GM21825 (cell line): ENCODE measurements around the gene NSD1.
"Not testable (repeated sequence)": the region's sequence is repeated elsewhere in the genome, so short reads cannot be mapped to it uniquely, and the experiment has no call there.

Source experiments
- ATAC-seq: cut with Tn5 transposase; IDR thresholded peaks from one replicate; pipeline ENCODE4 v1.9.1; 2021; ENCODE audit warnings: mild to moderate bottlenecking, moderate library complexity; ENCODE audit not compliant: unreplicated experiment

Gene NSD1

DNA sequence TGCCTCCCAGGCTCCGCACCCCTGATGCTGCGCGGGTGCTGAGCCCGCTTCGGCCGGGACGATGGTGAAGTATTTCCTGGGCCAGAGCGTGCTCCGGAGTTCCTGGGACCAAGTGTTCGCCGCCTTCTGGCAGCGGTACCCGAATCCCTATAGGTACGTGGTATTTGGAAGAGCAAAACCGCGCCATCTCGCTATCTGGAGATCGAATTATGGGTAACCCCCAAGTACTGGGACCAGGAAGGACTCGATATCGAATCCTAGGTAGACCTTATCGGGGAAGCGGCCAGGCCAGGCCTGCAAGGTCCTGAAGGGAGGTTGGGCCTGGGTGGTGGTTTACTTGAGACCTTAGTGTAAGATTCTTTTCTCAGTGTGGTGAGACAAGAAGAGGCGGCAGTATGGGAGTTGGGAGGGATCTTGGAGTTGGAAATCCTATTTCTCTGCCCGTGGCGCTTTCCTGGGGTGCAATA is 170.4 kb downstream of the NSD1 start:
- ATAC-seq = no peak

DNA sequence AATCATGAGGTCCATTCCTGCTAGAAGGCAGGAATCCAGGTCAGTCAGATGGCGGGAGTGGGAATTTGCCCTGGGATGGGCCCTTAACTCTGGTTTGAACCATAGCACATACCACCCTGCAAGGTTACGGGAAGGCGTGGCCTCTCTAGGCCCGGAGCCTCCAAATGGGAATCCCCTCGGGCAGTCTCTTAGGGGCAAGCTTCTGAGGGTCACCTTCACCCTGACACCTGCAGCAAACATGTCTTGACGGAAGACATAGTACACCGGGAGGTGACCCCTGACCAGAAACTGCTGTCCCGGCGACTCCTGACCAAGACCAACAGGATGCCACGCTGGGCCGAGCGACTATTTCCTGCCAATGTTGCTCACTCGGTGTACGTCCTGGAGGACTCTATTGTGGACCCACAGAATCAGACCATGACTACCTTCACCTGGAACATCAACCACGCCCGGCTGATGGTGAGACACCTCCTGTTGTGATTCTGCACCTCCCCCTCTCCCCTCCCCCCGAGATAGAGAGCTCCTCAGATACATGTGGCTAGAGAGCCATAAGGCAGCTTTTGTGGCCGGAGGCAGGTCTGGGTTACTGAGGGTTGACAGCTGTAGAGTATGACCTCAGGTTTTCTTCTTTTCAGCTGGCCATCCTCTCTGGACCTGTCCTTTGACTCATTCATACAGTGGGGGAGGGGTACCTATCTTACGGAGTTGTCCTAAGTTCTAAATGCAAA is 171.0 kb downstream of the NSD1 start:
- no peak for ATAC-seq

DNA sequence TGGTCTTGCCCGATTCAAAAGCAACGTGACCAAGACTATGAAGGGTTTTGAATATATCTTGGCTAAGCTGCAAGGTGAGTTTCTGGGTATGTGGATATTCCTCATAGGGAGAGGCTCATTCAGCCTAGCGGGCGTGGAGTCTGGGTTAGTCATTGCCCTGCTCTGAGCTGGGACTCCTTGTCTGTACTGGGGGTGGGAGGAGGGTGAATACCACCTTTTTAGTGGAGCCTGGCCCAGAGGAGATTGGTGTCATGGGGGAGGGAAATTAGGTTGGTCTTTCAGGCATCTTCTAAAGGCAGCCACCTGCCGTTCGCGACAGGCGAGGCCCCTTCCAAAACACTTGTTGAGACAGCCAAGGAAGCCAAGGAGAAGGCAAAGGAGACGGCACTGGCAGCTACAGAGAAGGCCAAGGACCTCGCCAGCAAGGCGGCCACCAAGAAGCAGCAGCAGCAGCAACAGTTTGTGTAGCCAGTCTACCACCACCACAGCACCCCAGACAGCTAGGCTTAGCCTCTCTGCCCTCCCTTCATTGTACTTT is 172.6 kb downstream of the NSD1 start:
- not testable (repeated sequence) for ATAC-seq

DNA sequence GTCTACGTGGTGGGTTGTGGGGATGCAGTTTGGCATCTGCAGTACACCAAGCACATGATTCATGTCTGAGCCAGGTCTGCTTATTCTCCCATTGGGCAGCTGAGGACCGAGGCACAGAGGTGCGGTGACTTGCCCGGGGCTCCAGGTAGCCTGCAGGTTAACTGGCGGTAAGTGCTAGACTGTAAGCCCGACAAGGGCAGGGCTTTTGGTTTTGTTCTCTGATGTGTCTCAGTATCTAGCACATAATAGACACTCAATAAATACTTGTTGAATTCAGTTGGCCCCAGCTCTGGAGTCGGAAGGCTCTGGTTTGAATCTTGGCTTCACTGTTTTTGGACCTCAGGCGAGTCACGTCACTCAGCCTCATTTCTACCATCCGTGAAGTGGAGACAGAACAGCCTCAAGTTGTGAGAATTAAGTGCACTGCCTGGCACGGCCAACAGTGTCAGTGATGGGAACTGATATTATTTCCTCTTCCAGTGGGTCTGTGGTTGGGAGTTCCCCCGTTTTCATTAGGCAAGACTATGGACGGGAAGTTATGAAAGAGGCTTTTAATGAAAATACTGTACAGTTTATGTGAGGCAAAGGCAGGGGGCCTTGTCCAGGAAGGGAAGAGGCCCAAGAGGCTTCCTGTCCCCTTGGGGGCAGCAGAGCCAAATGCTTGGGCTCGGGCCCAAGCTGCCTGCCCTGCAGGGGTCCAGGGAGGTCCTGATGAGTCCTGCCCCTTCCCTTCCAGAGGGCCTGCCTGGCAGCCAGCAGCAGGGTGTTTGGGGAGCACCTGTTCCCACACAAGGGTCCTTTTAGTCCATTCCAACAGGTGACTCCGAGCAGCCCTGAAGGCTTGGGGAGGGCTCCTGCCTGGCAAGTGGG is 173.3 kb downstream of the NSD1 start:
- ATAC-seq = no peak

DNA sequence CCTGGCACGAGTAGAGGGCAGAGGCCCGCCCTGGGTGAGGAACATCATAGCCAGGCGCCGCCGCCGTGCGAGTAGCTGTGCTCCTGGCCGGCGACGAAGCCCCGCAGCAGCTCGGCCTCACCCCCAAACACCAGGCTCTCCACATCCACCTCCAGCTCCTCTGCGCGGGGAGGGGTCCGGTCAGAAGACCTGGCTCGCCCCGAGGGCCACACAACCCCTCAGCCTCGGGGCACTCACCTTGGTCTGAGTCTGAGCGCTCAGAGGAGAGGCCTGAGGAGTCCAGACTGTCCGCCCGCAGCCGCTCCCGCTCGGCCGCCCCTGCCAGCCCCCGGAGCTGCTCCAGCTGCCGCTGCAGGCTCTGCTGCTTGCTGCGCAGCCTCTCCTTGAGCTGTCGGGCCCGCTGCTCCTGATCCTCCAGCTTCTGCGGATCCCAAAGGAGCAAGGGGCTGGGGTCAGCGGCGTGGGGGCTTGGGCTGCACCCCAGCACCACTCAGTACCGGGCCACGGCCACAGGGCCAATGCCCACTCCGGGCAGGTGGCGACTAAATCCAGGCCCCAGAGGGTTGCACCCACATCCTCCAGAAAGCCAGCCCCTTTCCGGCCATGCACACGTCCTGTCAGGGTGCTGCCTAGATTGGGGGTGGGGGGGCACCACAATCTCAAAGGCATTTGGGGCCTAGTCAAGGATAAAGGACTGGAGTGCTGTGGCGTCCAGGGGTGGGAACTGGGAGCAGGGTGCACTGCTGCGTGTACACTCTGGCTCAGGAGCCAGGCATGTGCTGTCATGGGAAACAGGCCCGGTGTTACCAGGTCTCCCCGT is 174.2 kb downstream of the NSD1 start:
- ATAC-seq = no peak

DNA sequence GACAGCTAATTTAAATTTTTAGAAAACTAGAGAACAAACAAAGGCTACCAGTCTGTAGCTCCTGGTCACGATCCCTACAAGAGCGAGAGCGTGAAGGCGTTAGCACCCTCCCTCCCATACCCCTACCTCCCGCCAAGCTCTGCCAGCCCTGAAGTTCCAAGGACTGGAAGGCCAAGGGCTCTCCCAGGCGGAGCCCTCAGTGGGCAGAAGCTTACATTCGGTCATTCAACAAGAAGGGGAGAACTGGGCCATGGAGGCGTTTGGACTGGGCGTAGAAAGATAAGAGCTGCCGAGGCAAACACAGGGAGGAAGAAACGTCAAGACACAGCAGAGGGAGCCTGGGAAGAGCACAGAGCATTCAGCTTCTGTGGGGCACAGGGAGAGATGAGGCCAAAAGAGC is 175.2 kb downstream of the NSD1 start:
- no peak for ATAC-seq

DNA sequence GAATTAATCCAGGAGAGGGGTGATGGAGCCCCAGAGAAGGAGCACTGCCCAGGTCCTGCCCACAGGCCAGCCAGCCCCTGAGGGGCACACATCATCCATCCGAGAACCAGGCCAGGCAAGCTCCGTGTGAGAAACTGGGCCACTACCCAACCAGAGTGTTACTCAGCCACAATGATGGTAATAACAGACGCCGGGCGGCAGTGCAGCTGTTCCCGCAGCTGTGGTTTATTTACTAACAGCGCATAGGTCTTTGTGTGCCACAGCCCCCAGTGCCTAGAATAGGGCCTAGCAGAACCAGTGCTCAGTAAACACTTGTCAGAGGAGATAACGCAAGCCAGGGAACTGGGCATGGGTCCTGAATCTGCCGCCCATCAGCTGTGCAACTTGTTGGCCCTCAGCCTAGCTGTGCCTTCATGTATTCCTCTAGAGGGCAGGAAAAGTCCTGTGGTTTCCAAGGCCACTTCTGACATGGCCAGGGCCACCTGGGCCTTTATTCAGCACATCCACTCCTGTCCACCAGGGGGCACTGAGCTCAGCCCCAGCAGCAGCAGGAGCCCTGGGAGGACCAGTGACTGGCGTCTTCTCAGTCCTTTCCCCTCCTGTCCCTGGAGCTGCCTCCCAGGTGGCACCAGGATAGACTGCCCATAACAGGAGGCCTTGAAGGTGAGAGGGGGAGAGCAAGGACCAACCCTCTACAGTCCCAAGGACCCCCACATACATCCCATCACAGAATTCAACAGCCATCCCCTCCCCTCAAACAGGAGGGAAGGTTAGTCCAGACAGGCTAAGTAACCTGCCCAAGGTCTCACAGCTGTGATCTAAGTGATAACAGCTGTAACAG is 176.0 kb downstream of the NSD1 start:
- ATAC-seq = no peak

DNA sequence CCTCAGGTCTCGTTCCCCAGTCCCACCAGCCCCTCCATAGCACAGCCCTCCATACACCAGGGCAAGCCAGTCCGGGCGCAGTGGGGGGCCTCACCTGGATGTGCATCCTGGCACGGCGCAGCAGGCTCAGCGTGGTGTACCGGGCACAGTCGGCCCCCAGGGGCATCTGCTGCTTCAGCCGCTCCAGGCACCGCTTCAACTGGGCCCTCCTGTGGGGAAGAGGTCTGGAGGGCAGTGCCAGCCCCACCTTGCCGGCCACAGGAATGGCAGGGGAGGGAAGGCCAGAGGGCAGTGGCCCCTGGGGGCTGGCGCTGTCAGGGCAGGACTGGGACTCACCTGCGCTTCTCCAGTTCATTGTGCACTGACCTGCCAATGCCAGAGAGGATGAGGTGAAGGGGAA is 176.8 kb downstream of the NSD1 start:
- ATAC-seq = no peak

DNA sequence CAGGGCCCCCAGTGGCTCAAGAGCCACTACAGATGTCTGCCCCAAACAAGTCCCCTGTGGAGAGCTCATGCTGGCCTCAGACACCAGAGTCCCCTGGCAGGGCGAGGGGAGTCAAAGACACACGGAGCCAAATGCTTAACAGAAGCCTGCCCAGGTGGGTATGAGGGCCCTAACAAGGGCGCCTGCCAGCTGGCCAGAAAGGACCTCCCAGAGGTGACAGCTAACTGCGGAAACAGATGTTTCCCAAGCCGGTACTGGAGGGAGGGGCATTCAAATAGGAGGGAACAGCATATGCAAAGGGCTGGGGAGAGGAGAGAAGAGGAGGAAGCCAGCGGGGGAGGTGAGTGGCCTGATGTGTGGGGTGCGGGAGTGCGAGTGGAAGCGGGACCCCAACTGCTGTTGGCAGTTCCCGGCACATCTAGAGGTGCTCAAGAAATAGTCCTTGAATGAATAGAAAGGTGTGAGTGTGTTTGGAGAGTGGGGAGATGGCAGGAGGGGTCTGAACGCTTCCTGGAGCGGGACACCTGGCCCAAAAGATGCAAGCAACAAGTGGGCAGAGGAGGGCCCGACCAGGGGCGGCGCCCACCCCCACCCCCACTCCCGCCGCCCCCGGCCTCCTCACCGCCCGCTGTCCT is 177.3 kb downstream of the NSD1 start:
- no peak for ATAC-seq

DNA sequence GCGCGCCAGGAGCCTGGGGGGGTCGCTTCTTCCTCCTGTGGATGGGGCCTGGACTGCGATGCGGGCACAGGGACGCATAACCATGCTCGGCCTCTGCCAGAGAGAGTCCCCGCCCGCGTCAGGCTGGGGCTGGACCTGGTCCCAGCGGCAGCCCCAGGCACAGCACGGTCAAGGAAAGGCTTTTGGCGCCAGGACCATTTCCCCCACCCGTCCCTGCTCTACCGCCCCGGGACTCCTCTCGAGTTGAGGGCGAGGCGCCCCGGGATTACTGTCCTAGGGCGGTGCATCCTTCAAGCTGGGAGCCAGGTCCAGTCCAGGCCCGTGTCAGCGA is 177.8 kb downstream of the NSD1 start:
- ATAC-seq = no peak

DNA sequence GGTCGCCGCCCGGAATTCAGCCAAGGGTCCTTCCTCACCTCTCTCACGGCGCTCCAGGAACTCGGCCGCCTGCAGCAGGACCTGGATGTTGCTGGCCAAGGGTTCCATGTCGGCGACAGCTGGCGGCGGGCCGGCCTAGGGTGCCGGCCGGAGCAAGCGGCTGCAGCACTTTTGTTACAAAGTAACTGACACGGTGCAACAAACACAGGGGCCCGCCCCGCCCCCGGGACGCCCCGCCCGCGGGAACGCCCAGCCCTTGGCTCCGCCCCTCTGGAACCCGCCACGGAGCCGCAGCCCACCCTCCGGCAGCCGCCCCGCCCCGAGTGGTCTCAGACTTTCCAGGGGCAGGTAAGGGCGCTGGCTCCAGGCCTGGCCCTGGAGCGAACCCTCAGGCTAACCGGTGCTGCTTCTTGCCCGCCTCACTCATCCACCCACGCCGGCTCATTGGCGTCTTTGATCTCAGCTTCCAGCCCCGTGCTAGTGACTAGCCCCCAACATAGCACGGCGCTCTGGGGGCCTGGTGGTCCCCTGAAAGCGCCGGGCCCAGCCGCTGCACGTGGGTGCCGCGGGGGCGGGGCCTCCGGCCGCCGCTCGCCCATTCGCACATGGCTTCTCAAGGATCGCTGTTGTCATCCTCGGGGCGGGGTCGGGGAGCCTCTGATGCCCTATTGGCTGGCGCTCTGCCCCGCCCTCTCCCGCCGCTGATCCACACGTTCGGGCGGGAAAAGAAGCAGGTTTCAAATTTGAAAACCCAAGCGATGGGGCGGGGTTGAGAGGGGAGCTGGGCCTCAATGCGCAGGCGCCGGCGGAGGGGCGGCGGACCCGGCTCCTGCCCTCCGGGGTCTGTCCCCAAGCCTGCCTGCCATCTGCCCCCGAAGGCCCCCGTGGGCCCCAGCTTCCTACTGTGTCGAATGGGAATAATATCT is 178.4 kb downstream of the NSD1 start, which contains the start of gene MXD3:
TSS of gene MXD3 (minus strand) at position 176 of the 926 bp plus-strand sequence. CDS start at position 108, 68 bp downstream.
- peak; percentile 64 for ATAC-seq

DNA sequence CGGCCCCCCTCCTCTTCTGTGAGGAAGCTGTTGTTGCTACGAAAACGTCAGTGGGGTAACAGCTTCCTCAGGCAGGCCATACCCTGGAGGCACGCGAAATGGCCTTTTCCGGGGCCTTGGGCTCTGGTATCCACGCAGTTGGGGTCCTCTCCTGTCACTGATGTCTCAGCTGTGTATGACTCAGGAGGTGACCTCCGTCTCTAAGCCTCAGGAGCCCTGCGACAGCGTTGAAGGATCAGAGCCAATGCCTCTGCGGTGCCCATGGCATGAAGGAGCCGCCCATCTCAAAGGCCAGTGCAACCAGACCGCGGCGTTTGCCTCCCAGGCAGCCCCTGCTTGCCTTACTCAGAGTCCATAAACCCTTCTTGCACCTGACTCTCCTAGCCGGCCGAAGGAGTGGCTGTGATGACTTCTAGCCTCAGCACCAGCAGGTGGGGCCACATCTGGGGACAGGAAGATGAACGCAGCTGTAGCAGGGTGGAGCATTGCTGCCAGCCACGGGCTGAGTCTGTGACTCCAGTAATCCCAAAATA is 179.1 kb downstream of the NSD1 start:
- ATAC-seq = peak; percentile 26

DNA sequence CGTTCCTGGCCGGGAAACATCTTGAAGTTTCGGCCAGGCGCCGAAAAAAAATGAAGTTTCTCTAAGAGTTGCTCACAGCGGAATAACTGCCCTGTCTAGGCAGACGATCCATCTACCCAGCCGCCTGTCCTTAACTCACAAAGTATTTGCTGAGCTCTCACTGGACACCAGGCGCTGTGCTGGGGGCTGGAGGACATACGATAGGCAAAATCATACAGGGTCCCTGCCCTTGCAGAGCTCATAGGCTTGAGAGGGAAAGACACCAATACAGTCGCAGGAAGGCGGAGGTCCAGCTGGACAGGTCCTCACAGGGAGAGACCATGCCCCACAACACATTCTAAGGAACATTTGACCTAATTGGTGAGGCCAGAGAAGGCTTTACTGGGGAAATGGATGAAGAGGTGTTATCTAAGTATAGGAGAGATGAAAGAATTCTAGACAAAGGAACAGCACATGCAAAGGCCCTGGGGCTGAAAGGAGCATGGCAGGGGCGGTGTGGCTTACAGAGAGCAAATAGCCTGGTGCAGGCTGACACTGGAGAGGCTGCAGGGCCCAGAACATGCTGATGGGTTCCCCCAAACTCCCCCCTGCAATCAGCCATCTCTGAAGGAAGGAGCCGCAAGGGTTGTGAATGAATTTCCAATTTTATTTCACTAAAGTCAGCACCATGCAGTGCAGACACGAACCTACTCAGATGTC is 180.1 kb downstream of the NSD1 start:
- no peak for ATAC-seq

DNA sequence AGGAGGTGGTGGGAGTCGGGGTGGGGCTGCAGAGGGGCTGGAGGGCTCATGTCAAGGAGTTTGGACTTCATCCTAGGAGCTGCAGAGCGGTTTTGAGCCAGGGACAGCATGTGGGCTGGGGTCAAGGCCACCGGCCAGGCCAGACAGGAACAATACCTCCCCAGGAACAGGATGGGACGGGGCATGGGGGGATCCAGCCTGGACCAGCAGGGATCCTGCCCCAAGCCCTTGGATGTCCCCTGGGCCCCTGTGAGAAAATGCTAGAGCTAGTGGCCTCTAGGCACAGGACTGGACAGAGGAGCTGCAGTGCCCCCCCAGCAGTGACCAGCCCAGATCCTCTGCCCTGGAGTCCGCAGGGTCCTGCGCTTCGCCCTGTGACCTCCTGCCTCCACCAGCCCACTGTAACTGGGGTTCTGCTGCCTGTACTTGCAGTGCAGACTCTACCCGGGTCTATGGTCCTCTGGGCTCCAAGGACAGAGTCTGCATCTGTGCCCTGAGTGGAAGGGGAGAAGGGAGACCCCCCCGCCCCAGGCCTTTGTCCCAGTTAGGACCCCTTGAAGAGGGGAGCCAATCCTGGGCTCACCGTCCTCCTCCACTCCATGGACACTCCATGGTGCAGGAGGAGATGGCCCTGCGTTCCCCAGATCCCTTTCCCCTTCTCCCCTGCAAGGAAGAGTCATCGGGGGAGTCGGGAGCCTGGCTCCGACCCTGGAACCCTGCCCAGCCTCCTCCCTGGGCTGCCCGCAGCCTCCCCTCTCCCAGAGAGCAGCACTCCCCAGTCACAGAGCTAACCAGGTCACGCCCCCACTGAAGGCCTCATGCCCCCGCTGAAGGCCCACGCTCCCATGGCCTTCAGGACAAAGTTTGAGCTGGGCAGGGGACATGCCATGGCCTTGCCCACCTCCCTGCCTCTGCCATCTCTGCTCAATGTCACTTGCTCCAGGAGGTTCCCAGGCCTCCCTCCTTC is 181.1 kb downstream of the NSD1 start:
- no peak for ATAC-seq

DNA sequence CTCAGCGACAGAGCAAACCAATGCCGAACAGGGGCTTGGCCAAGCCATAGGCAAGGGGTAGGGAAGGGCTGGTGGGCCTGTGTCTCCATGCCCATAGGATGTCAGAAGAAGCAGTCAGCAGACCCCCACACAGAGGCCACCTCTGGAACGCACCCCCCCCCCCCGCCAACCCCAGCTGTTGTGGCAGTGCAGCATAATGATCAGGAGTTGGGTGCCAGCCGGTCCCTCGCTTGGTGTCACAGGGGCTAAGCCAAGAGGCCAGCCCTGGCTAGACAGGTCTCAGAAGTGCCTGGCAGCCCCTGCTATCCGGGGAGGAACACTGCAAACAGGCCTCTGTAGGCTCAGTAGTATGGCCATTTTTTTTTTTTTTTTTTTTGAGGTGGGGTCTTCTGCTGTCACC is 181.8 kb downstream of the NSD1 start:
- ATAC-seq = no peak

DNA sequence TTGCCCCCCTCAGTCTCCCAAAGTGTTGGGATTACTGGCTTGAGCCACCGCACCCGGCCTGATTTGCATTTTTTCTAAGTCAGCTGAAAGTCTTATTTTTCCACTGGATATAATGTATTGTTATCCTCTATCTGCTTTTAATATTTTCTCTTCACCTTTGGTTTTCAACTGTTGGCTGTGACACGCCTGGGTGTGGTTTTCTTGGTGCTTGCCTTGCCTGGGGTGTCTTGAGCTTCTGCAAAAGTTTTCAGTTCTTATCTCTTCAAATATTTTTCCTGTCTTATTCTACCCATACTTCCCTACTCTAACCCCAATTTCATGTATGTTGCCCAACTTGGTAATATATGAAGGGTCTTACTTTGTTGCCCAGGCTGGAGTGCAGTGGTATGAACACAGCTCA is 182.4 kb downstream of the NSD1 start:
- no peak for ATAC-seq

DNA sequence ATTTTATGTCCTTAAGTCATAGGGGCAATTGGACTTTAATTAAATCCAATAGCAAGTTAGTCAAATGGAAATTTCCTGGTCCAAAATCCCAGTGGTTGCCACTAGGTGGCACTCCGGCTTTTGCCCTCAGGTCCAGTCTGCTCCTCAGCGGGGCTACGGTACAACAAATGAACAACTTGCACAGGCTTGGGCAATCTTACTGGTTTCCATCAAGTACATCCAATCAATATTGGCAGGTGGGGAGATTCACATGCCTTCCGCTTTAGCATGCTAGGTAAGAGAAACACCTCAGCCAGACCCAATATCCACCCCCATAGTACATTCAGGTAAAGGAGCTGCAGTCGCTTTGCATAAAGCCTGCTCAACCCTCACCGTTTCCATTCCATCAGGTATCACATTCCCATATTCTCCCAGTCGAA is 184.4 kb downstream of the NSD1 start:
- ATAC-seq = no peak
